HepG2 (cell line): ENCODE data around the gene DUSP7. TPM values are rescaled to one million over a fixed set of nuclear protein-coding genes. Genes with fewer than 3 reads are reported as not detected.

Source experiments
- CEBPG ChIP-seq: IDR thresholded peaks from 2 replicates; pipeline ENCODE4 v1.6.1; 2016
- CHD2 ChIP-seq: IDR thresholded peaks from 2 replicates; pipeline ENCODE4 v1.6.1; 2011; ENCODE audit warnings: low read depth, low read length, improper control_type of control experiment
- E2F1 ChIP-seq: sonication (generic); formaldehyde crosslinking; IDR thresholded peaks from 2 replicates; pipeline ENCODE4 v1.5.0; 2020; ENCODE audit warnings: missing genetic modification reagents
- ETS1 ChIP-seq: sonication (generic); formaldehyde crosslinking; IDR thresholded peaks from 2 replicates; pipeline ENCODE4 v1.4.0; 2020; ENCODE audit warnings: missing genetic modification reagents
- ETV5 ChIP-seq: IDR thresholded peaks from 2 replicates; pipeline ENCODE4 v1.6.1; 2018; ENCODE audit warnings: missing biosample characterization, missing genetic modification reagents, inconsistent platforms, borderline replicate concordance
- HOXD1 ChIP-seq: sonication (generic); formaldehyde crosslinking; IDR thresholded peaks from 2 replicates; pipeline ENCODE4 v1.5.0; 2020; ENCODE audit warnings: missing genetic modification reagents
- KAT8 ChIP-seq: IDR thresholded peaks from 2 replicates; pipeline ENCODE4 v1.6.1; 2016; ENCODE audit warnings: missing genetic modification reagents, missing compliant biosample characterization
- MLLT10 ChIP-seq: sonication (generic); formaldehyde crosslinking; IDR thresholded peaks from 2 replicates; pipeline ENCODE4 v1.4.0; 2020; ENCODE audit warnings: missing genetic modification reagents
- NFE2L2 ChIP-seq: fragments of 150-350 bp; IDR thresholded peaks from 2 replicates; pipeline ENCODE4 v1.6.1; 2014; ENCODE audit warnings: low read length
- REL ChIP-seq: sonication (generic); formaldehyde crosslinking; conservative IDR thresholded peaks from 2 replicates; pipeline ENCODE4 v1.8.0; 2022; ENCODE audit warnings: mild to moderate bottlenecking, missing genetic modification reagents, moderate library complexity
- RERE ChIP-seq: IDR thresholded peaks from 2 replicates; pipeline ENCODE4 v1.6.1; 2016; ENCODE audit warnings: low read depth, missing genetic modification reagents, missing compliant biosample characterization
- SPEN ChIP-seq: sonication (generic); formaldehyde crosslinking; IDR thresholded peaks from 2 replicates; pipeline ENCODE4 v1.5.1; 2020; ENCODE audit warnings: low read depth, mild to moderate bottlenecking, missing genetic modification reagents
- STAG1 ChIP-seq: sonication (generic); formaldehyde crosslinking; IDR thresholded peaks from 2 replicates; pipeline ENCODE4 v1.4.0; 2020; ENCODE audit warnings: missing genetic modification reagents
- TARDBP ChIP-seq: sonication (generic); formaldehyde crosslinking; IDR thresholded peaks from 2 replicates; pipeline ENCODE4 v1.8.0; 2022; ENCODE audit warnings: mild to moderate bottlenecking, missing genetic modification reagents
- U2AF1 ChIP-seq: fragments of 200-400 bp; formaldehyde crosslinking; optimal IDR thresholded peaks from 2 replicates; pipeline ENCODE3; 2017; ENCODE audit warnings: mild to moderate bottlenecking, low read depth, low read length
- ZFYVE20 ChIP-seq: sonication (generic); formaldehyde crosslinking; IDR thresholded peaks from 2 replicates; pipeline ENCODE4 v1.8.0; 2023; ENCODE audit warnings: low read depth, mild to moderate bottlenecking, moderate library complexity, missing genetic modification reagents, borderline replicate concordance
- ZNF513 ChIP-seq: sonication (generic); formaldehyde crosslinking; conservative IDR thresholded peaks from 2 replicates; pipeline ENCODE4 v1.5.0; 2020; ENCODE audit warnings: missing genetic modification reagents
- ZNF614 ChIP-seq: IDR thresholded peaks from 2 replicates; pipeline ENCODE4 v1.6.1; 2018; ENCODE audit warnings: missing biosample characterization, missing genetic modification reagents, inconsistent platforms, borderline replicate concordance
- ZNF629 ChIP-seq: sonication (generic); formaldehyde crosslinking; conservative IDR thresholded peaks from 2 replicates; pipeline ENCODE4 v1.5.0; 2020; ENCODE audit warnings: missing genetic modification reagents
- ZNF652 ChIP-seq: IDR thresholded peaks from 2 replicates; pipeline ENCODE4 v1.6.1; 2016; ENCODE audit warnings: low read depth, borderline replicate concordance
- ZNF891 ChIP-seq: sonication (generic); formaldehyde crosslinking; IDR thresholded peaks from 2 replicates; pipeline ENCODE4 v1.5.0; 2020; ENCODE audit warnings: mild to moderate bottlenecking, missing genetic modification reagents
- polyA plus RNA-seq, 8 experiments: library from polyadenylated mRNA; depleted of rRNA in 3 of 8; stranded (reverse) in 7 of 8; unstranded in 1 of 8; fragments of >200 nt; fragmentation: Illumina TruSeq in 4 of 8; extraction: Trizol in 4 of 8; gene quantifications; 2 replicates each; pipeline versions ENCODE4 v1.2.1 to v1.2.3, GENCODE V29; 2011 to 2016; ENCODE audit warnings: low read depth in 4 of 8, missing spikeins in 1 of 8, mixed read lengths in 1 of 8; ENCODE audit not compliant: insufficient read depth in 1 of 8
- total RNA-seq, 5 experiments: library from RNA; depleted of rRNA; stranded (reverse); fragments of >200 nt; fragmentation: Illumina TruSeq; extraction: Trizol; gene quantifications; 2 replicates each; pipeline ENCODE4 v1.2.3, GENCODE V29; 2016; ENCODE audit warnings: low read depth in 1 of 5

DUSP7 gene
- total and polyA plus RNA-seq, 2 of the 13 experiments (the other 11 are each of a cell fraction or from before 2014, with no cell fraction given) = 6.6 to 8.8 TPM

- no peak for TF ChIP-seq ZNF652 (CRISPR knock-in tag)
- no peak for TF ChIP-seq U2AF1
- TF ChIP-seq ZNF614 (CRISPR knock-in tag) = no peak
- no peak for TF ChIP-seq CHD2
- peak; percentile 47; the same call in 1 of the 2 replicates for TF ChIP-seq SPEN
- TF ChIP-seq ZNF891 (CRISPR knock-in tag) = no peak
- TF ChIP-seq CEBPG (CRISPR knock-in tag) = peak; percentile 3; the same call in 1 of the 2 replicates
- no peak for TF ChIP-seq ZNF513 (CRISPR knock-in tag)
- no peak for TF ChIP-seq ZNF629 (CRISPR knock-in tag)
- peak; percentile 49; the same call in 1 of the 2 replicates for TF ChIP-seq ETV5
- no peak for TF ChIP-seq MLLT10 (CRISPR knock-in tag)
- no peak for TF ChIP-seq ETS1 (CRISPR knock-in tag)
- no peak for TF ChIP-seq NFE2L2
- peak; percentile 30; the same call in 1 of the 2 replicates for TF ChIP-seq TARDBP
- no peak for TF ChIP-seq RERE
- TF ChIP-seq HOXD1 (CRISPR knock-in tag) = no peak
- no peak for TF ChIP-seq ZFYVE20 (CRISPR knock-in tag)
- TF ChIP-seq E2F1 (CRISPR knock-in tag) = peak; percentile 50; the same call in 1 of the 2 replicates
- peak; percentile 51 for TF ChIP-seq STAG1 (CRISPR knock-in tag)
- peak; percentile 62 for TF ChIP-seq KAT8 (CRISPR knock-in tag)
- no peak for TF ChIP-seq REL (CRISPR knock-in tag)
Measured at GRCh38 chr3:52056968-52057811, 819 bp upstream of the DUSP7 start (continued).
